Measurements from ENCODE around the gene CHGA.

- TF ChIP-seq REST (IDR thresholded peaks at IDR 0.05; ENCODE audit: low read depth) = no peak
- no peak for TF ChIP-seq ZBTB33 (IDR thresholded peaks at IDR 0.05; ENCODE audit: extremely low read depth, insufficient replicate concordance, low read length)
- TF ChIP-seq CTCF (IDR thresholded peaks at IDR 0.05 in 2 of 3, conservative IDR thresholded peaks at IDR 0.05 in 1 of 3; ENCODE audit: borderline replicate concordance in 1 of 3, insufficient read depth in 1 of 3, low read depth in 2 of 3, low read length in 2 of 3) = no peak
- TF ChIP-seq EZH2 (IDR thresholded peaks at IDR 0.05) = no peak
- TF ChIP-seq POLR2AphosphoS5 (IDR thresholded peaks at IDR 0.05; ENCODE audit: low read depth, low read length) = no peak
These were observed 6.2 kb downstream of the CHGA start for GRCh38 chr14:92928961-92929688.

Data from HCT116 (cell line).